ENCODE data around the gene ADAM19. TPM values are rescaled to one million over a fixed set of nuclear protein-coding genes. Genes with fewer than 3 reads are reported as not detected.

Gene ADAM19
- total RNA-seq, 2 experiments from 2014 or later, result 118 to 127 TPM

- no peak for DNase-seq
- Mint-ChIP-seq H3K27ac (peak overlapping the region; percentile 19), H3K27me3 (no peaks in the 10 kb centered on the region), H3K4me1 (peaks cover 54% of the 10 kb centered on the region), H3K36me3 (ENCODE audit: low read depth) (peaks cover 83% of the 10 kb centered on the region), H3K4me3 (no peak overlapping the region), H3K9me3 (no peaks in the 10 kb centered on the region)
- CTCF ChIA-PET, result interaction anchor here (0.9 to 1.6 kb wide), 3 partner anchors 9 to 188 kb away, joined by 3 read pairs; no protein-coding TSS in a partner anchor
- POLR2A ChIA-PET, result no interaction called here
Observed at GRCh38 chr5:157530226-157530972, 45.2 kb downstream of the ADAM19 start.

GRCh38 chr5:157529002-157529401 lies 46.6 kb downstream of the ADAM19 start:
- no peak for DNase-seq
- ChIA-PET POLR2A (no interaction called here), CTCF (interaction anchor here (1.3 to 1.6 kb wide), 2 partner anchors 26 to 189 kb away, joined by 3 read pairs; no protein-coding TSS in a partner anchor)
- no peak overlapping the region for H3K27ac Mint-ChIP-seq
- H3K36me3 Mint-ChIP-seq (ENCODE audit: low read depth), result peaks cover 80% of the 10 kb centered on the region
- no peaks in the 10 kb centered on the region for H3K9me3 Mint-ChIP-seq
- H3K27me3 Mint-ChIP-seq, result no peaks in the 10 kb centered on the region
- H3K4me1 Mint-ChIP-seq, result peaks cover 54% of the 10 kb centered on the region
- H3K4me3 Mint-ChIP-seq, result no peak overlapping the region

GRCh38 chr5:157528036-157528632 lies 47.4 kb downstream of the ADAM19 start:
- H3K4me3 Mint-ChIP-seq, result no peak overlapping the region
- DNase-seq, result no peak
- H3K27me3 Mint-ChIP-seq, result no peaks in the 10 kb centered on the region
- ChIA-PET POLR2A (interaction anchor here (0.6 kb wide), 1 partner anchor 58 kb away, joined by 3 read pairs; no protein-coding TSS in a partner anchor), CTCF (interaction anchor here (1.9 kb wide), 1 partner anchor 215 kb away, joined by 4 read pairs; the partner anchor contains the start of gene LSM11)
- H3K9me3 Mint-ChIP-seq, result no peaks in the 10 kb centered on the region
- peak overlapping the region; percentile 31 for H3K27ac Mint-ChIP-seq
- H3K4me1 Mint-ChIP-seq, result peaks cover 57% of the 10 kb centered on the region
- peaks cover 86% of the 10 kb centered on the region for H3K36me3 Mint-ChIP-seq (ENCODE audit: low read depth)

GRCh38 chr5:157524887-157525286 lies 50.7 kb downstream of the ADAM19 start:
- ChIA-PET CTCF (interaction anchor here (0.9 to 1.6 kb wide), 5 partner anchors 13 to 218 kb away, joined by 3 to 5 read pairs (median 4); no protein-coding TSS in a partner anchor), POLR2A (no interaction called here)
- no peak for DNase-seq

GRCh38 chr5:157523976-157524375 lies 51.6 kb downstream of the ADAM19 start:
- Mint-ChIP-seq H3K4me1 (peaks cover 64% of the 10 kb centered on the region), H3K36me3 (ENCODE audit: low read depth) (peaks cover 74% of the 10 kb centered on the region), H3K4me3 (no peak overlapping the region), H3K27ac (peak overlapping the region; percentile 25), H3K9me3 (no peaks in the 10 kb centered on the region), H3K27me3 (no peaks in the 10 kb centered on the region)
- ChIA-PET CTCF (interaction anchor here (1.3 to 1.5 kb wide), 4 partner anchors 9 to 219 kb away, joined by 3 to 5 read pairs (median 4); no protein-coding TSS in a partner anchor), POLR2A (no interaction called here)
- DNase-seq, result no peak

More at GRCh38 chr5:157524887-157525286, 50.7 kb downstream of the ADAM19 start:
- H3K36me3 Mint-ChIP-seq (ENCODE audit: low read depth), result peaks cover 78% of the 10 kb centered on the region
- H3K9me3 Mint-ChIP-seq, result no peaks in the 10 kb centered on the region
- H3K27me3 Mint-ChIP-seq, result no peaks in the 10 kb centered on the region
- no peak overlapping the region for H3K4me3 Mint-ChIP-seq
- peak overlapping the region; percentile 41 for H3K27ac Mint-ChIP-seq
- peaks cover 64% of the 10 kb centered on the region for H3K4me1 Mint-ChIP-seq

- ChIA-PET CTCF (interaction anchor here (1.1 to 1.7 kb wide), 2 partner anchors 20 to 197 kb away, joined by 3 to 5 read pairs; no protein-coding TSS in a partner anchor), POLR2A (no interaction called here)
- peaks cover 73% of the 10 kb centered on the region for H3K36me3 Mint-ChIP-seq (ENCODE audit: low read depth)
- peaks cover 56% of the 10 kb centered on the region for H3K4me1 Mint-ChIP-seq
- no peak for DNase-seq
- H3K27ac Mint-ChIP-seq, result peak overlapping the region; percentile 25
- H3K4me3 Mint-ChIP-seq, result no peak overlapping the region
- no peaks in the 10 kb centered on the region for H3K27me3 Mint-ChIP-seq
- no peaks in the 10 kb centered on the region for H3K9me3 Mint-ChIP-seq
Observed at GRCh38 chr5:157521704-157522029, 53.9 kb downstream of the ADAM19 start.

GRCh38 chr5:157520911-157521703 lies 54.5 kb downstream of the ADAM19 start:
- no peak for DNase-seq
- Mint-ChIP-seq H3K9me3 (no peaks in the 10 kb centered on the region), H3K27ac (peak overlapping the region; percentile 25), H3K36me3 (ENCODE audit: low read depth) (peaks cover 75% of the 10 kb centered on the region), H3K4me1 (peaks cover 56% of the 10 kb centered on the region), H3K27me3 (no peaks in the 10 kb centered on the region), H3K4me3 (no peak overlapping the region)
- CTCF ChIA-PET, result interaction anchor here (1.3 to 1.7 kb wide), 2 partner anchors 11 to 20 kb away, joined by 4 to 5 read pairs; no protein-coding TSS in a partner anchor
- POLR2A ChIA-PET, result no interaction called here

GRCh38 chr5:157519579-157520253 lies 55.9 kb downstream of the ADAM19 start:
- Mint-ChIP-seq H3K4me1 (peaks cover 46% of the 10 kb centered on the region), H3K36me3 (ENCODE audit: low read depth) (peaks cover 76% of the 10 kb centered on the region), H3K4me3 (no peak overlapping the region), H3K27ac (peak overlapping the region; percentile 13), H3K9me3 (no peaks in the 10 kb centered on the region), H3K27me3 (no peaks in the 10 kb centered on the region)
- DNase-seq, result no peak
- CTCF ChIA-PET, result interaction anchor here (0.6 kb wide), 1 partner anchor 88 kb away, joined by 4 read pairs; no protein-coding TSS in a partner anchor
- POLR2A ChIA-PET, result no interaction called here

- Mint-ChIP-seq H3K9me3 (no peaks in the 10 kb centered on the region), H3K27ac (no peak overlapping the region), H3K27me3 (no peaks in the 10 kb centered on the region), H3K4me3 (no peak overlapping the region), H3K36me3 (ENCODE audit: low read depth) (peaks cover 75% of the 10 kb centered on the region), H3K4me1 (peaks cover 46% of the 10 kb centered on the region)
- peak; percentile 20 for DNase-seq
- POLR2A ChIA-PET, result no interaction called here
- CTCF ChIA-PET, result interaction anchor here (0.6 to 1.1 kb wide), 3 partner anchors 15 to 89 kb away, joined by 3 to 4 read pairs (median 3); no protein-coding TSS in a partner anchor
Observed at GRCh38 chr5:157518963-157519362, 56.6 kb downstream of the ADAM19 start.

- Mint-ChIP-seq H3K4me3 (no peak overlapping the region), H3K4me1 (peaks cover 42% of the 10 kb centered on the region), H3K36me3 (ENCODE audit: low read depth) (peaks cover 82% of the 10 kb centered on the region), H3K9me3 (no peaks in the 10 kb centered on the region), H3K27me3 (no peaks in the 10 kb centered on the region), H3K27ac (peak overlapping the region; percentile 73)
- POLR2A ChIA-PET, result no interaction called here
- DNase-seq, result no peak
- CTCF ChIA-PET, result interaction anchor here (0.6 to 1.5 kb wide), 7 partner anchors 11 to 1227 kb away, joined by 3 to 5 read pairs (median 3); partner anchors contain the start of gene LSM11
Observed at GRCh38 chr5:157516626-157517325, 58.8 kb downstream of the ADAM19 start.

- H3K27me3 Mint-ChIP-seq, result no peaks in the 10 kb centered on the region
- peaks cover 82% of the 10 kb centered on the region for H3K36me3 Mint-ChIP-seq (ENCODE audit: low read depth)
- peaks cover 39% of the 10 kb centered on the region for H3K4me1 Mint-ChIP-seq
- POLR2A ChIA-PET, result no interaction called here
- no peak overlapping the region for H3K4me3 Mint-ChIP-seq
- H3K9me3 Mint-ChIP-seq, result no peaks in the 10 kb centered on the region
- no peak for DNase-seq
- CTCF ChIA-PET, result interaction anchor here (0.6 to 1.5 kb wide), 5 partner anchors 10 to 1227 kb away, joined by 3 to 5 read pairs (median 3); partner anchors contain the start of gene LSM11
- H3K27ac Mint-ChIP-seq, result no peak overlapping the region
Observed at GRCh38 chr5:157516006-157516405, 59.6 kb downstream of the ADAM19 start.

Measured in activated CD4-positive, alpha-beta T cell treated with anti-CD3 and anti-CD28 coated beads, Interleukin-2, amount 10 ng/mL, durations not matched to agents 7 days and 5 days (primary cell).